Retinal pigment epithelial cell (primary cell): ENCODE measurements around the gene GLIS2.

Source experiments
- DNase-seq: peaks from one replicate; pipeline ENCODE4 v3.0.0-alpha.2; 2010; ENCODE audit warnings: low read depth
- H3K4me3 ChIP-seq: 2 replicates; pipeline ENCODE4 v1.5.1; 2011; ENCODE audit warnings: mild to moderate bottlenecking, low read length, control low read depth, moderate library complexity
- TF ChIP-seq, protein P1 (sequence below): conservative IDR thresholded peaks from 2 replicates; pipeline ENCODE4 v1.5.1; 2011; ENCODE audit warnings: low read depth, low read length, control low read depth, inconsistent platforms

The GLIS2 gene

DNA sequence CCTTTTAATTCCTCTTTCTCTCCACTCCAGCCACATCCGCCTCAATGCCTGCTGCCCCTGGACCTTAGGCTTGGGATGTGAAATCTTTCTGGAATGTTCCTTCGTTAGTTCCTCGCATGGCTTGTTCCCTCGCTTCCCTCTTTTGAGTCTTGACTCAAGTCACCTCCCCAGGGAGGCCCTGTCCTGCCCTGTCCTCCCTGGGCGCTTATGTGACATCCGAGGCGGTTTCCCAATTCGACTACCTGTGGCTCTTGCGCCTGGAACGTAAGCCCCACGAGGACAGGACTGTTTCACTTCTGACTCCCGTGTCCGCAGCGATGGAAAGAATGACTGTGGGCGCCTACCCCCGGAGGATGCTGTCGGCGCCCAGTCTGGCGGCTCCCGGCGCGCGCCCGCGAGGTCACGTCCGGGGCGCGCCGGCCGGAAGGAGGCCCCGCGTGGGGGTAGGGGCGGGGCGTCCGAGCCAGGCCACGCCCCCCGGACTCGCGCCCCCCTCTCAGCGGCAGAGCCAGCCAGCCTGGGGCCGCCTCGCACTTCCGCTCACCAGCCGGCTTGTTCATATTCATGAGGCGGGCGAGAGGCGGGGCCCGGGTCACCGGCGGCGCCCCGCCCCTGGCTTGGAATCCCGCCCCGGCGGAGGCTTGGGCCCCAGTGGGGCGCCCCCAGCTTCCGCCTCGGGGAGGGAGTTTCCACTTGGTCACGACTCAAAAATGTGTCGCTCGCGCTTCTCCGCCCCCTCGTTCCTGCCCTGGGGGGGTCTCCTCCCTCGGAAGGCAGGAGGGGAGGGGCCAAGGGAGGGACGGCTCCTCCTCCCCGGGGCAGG, 8.4 kb upstream of the GLIS2 start:
- no peak for DNase-seq
- TF ChIP-seq, protein P1, sequence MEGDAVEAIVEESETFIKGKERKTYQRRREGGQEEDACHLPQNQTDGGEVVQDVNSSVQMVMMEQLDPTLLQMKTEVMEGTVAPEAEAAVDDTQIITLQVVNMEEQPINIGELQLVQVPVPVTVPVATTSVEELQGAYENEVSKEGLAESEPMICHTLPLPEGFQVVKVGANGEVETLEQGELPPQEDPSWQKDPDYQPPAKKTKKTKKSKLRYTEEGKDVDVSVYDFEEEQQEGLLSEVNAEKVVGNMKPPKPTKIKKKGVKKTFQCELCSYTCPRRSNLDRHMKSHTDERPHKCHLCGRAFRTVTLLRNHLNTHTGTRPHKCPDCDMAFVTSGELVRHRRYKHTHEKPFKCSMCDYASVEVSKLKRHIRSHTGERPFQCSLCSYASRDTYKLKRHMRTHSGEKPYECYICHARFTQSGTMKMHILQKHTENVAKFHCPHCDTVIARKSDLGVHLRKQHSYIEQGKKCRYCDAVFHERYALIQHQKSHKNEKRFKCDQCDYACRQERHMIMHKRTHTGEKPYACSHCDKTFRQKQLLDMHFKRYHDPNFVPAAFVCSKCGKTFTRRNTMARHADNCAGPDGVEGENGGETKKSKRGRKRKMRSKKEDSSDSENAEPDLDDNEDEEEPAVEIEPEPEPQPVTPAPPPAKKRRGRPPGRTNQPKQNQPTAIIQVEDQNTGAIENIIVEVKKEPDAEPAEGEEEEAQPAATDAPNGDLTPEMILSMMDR: no peak
- peak overlapping the region; percentile 48 for H3K4me3 ChIP-seq

DNA sequence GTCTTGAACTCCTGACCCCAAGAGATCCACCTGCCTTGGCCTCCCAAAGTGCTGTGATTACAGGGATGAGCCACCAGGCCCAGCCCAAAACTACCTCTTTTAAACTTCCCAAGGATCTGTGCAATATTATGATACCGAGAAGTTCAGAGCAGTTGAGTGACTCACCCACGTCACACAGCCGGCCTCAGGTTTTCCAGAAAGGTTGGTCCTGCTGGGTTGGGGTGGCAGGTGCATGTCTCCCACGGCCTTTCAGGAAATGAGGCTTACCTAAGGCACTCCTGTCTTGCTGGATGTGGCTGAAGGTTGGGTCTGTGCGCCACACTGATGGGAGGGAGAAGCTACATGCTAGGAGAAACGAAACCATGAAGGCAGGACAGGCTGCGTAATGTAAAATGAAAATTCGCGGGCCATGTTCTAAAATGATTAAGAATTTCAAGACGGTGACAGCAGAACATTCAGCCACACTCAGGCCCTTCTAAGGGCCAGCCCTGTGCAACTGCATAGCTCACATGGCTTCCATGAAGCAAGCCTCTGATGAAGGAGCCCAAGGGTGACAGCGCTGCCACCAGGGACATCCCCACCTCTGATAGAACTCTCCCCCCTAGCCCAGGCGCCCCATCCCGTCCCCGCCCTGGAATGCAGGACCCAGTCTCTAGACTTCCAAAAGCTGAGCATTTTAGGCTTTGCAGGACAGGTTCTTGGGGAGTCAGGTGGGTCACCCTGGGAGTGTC, 6.6 kb upstream of the GLIS2 start:
- no peak overlapping the region for H3K4me3 ChIP-seq
- TF ChIP-seq, protein P1: no peak
- no peak for DNase-seq

DNA sequence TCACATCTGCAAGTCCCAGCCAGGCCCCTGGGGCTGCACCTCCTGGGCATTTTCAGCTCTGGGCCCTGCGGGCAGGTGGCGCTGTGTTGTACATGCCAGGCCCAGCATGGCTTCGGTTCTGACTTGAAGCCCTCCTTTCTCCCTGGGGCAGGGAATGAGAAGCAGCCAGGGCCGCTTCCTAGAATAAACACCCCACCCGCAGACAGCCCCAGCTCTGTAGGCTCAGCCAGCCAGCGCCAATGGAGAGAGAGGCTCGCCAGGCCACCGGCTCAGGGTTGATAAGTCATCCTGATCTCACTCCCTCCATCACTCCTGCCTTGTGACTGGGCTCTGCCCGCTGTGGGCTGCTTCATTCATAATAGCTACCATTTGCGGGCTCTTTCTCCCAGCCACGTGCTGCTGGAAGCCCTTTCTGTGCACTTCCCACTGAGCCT, 6.0 kb upstream of the GLIS2 start:
- H3K4me3 ChIP-seq: no peak overlapping the region
- TF ChIP-seq, protein P1: peak; percentile 87
- DNase-seq: peak; percentile 72

DNA sequence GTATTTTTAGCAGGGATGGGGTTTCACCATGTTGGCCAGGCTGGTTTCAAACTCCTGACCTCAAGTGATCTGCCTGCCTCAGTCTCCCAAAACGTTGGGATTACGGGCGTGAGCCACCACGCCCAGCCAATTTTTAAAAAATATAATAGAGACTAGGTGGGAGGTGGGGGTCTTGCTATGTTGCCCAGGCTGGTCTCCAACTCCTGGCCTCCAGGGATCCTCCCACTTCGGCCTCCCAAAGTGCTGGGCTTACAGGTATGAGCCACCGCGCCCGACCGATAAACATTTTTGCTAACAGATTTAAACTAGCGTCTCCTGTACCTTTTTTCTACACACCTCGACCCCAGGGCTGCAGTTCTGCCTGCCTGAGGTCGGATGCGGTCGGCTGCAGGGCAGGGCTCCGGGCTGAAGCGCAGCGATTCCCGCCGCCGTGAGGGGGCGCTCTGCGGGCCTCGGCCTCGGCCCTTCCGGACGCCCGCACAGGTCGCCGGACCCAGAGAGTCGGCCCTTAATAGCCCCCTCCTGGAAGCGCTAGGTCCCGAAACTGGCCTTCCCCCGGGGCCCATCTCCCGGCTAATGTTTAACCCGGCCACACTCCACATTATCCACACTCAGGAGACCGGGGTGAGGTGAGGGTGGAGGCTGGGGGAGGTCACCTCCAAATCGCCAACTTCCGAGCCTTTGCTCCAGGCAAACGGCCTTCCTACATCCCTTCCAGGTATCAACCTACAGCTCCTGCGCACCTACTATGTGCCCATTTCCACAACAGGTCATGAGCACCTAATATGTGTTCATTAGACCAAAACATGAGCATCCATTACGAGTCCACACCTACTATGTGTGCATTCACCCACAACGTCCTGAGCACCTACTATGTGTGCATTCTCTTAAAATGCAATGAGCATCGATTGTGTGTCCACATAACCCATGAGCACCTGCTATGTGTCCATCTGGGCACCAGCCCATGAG, 2.0 kb upstream of the GLIS2 start:
- TF ChIP-seq, protein P1: peak; percentile 75
- no peak for DNase-seq
- H3K4me3 ChIP-seq: peak overlapping the region; percentile 4

DNA sequence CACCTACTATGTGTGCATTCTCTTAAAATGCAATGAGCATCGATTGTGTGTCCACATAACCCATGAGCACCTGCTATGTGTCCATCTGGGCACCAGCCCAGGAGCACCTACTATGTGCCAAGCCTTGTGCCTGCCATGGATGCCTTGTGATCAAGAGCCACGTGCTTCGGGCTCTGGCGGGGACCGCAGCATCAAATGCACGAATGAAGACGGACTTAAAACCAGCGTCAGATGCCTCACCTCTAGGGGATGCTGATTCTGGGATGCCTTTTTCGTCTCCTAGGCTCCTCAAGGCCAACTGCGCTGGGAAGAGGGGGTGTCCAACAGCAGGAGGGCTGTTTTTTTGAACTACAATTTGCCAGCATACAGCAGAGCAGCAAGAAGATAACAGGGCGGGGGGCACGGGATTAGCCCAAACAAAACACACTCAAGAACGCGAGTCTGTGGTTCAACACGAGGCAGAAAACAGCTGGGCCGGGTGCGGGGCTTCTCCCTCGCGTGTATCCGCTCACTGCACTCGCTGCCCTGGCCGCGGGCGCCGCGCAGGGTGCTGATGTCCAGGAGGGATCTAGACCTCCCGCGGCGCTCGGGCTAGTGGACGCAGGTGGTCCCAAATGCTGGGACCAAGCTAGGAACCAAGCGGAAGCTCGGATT, 1.2 kb upstream of the GLIS2 start:
- no peak for DNase-seq
- TF ChIP-seq, protein P1: peak; percentile 23
- peak overlapping the region; percentile 52 for H3K4me3 ChIP-seq

DNA sequence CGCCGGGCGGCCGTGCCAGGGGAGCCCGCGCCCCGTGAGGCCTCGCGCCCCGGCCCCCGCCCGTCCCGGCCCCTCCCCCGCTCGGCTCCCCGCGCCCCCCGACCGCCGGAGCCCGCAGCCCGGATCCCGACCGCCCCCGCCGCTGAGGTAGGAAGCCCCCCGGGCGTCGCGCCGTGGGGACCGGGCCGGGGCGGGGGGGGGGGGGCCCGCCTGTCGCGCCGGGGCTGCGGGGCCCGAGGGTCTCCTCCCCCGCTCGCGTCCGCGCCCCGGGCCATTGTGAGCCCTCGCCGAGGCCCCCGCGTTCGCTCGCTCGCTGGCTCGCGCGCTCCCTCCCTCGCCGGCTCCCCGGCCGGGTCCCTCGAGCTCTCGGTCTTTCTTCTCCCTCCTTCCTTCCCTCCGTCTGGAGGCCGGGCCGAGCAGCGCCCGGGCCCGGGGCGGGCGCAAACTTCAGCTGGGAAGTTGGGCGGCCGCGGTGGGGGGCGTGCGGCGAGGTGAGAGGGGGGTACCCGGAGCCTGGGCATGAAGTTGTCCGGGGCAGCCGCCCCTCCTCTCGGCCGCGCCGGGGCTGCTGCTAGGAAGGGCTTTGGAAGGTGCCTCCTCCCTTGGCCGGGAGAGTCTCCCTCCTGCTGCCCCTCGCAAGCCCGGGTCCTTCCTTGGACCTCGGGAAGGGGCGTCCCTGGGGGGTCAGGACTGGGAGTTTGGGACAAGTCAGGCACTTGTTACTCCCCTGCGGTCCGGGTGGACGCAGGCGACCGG, 419 bp downstream of the GLIS2 start:
- TF ChIP-seq, protein P1: no peak
- no peak for DNase-seq
- peak overlapping the region; percentile 85 for H3K4me3 ChIP-seq
